HCT116 (cell line): ENCODE measurements around the gene HIVEP3.

Source experiments
- ATF3 ChIP-seq: IDR thresholded peaks from 2 replicates; pipeline ENCODE4 v1.6.1; 2012
- CEBPB ChIP-seq: IDR thresholded peaks from 2 replicates; pipeline ENCODE4 v1.6.1; 2012; ENCODE audit warnings: low read depth
- EZH2 ChIP-seq: fragments of 200-600 bp; sonication (generic); IDR thresholded peaks from 2 replicates; pipeline ENCODE4 v1.6.1; 2017; ENCODE audit warnings: antibody characterized with exemption, mixed run types
- POLR2A ChIP-seq: IDR thresholded peaks from 2 replicates; pipeline ENCODE4 v1.7.0; 2011; ENCODE audit warnings: borderline replicate concordance; ENCODE audit not compliant: insufficient read depth, insufficient read length; ENCODE audit errors: extremely low read depth
- POLR2AphosphoS5 ChIP-seq: IDR thresholded peaks from 2 replicates; pipeline ENCODE4 v1.6.1; 2011; ENCODE audit warnings: mild to moderate bottlenecking, low read depth, low read length, moderate library complexity
- RAD21 ChIP-seq: IDR thresholded peaks from 2 replicates; pipeline ENCODE4 v1.6.1; 2012; ENCODE audit warnings: low read depth, mild to moderate bottlenecking
- REST ChIP-seq: IDR thresholded peaks from 2 replicates; pipeline ENCODE4 v1.6.1; 2012; ENCODE audit warnings: low read depth
- TCF7L2 ChIP-seq: IDR thresholded peaks from 2 replicates; pipeline ENCODE4 v1.7.0; 2011; ENCODE audit warnings: borderline replicate concordance, inconsistent platforms; ENCODE audit not compliant: insufficient read depth, insufficient read length; ENCODE audit errors: extremely low read depth
- ZBTB33 ChIP-seq: IDR thresholded peaks from 2 replicates; pipeline ENCODE4 v1.6.1; 2011; ENCODE audit warnings: mild to moderate bottlenecking, low read length, moderate library complexity; ENCODE audit not compliant: insufficient replicate concordance; ENCODE audit errors: extremely low read depth
- TF ChIP-seq, protein P1 (sequence below), 3 experiments: fragments of 200-600 bp in 1 of 3; sonication (generic) in 1 of 3; IDR thresholded peaks in 2 of 3; conservative IDR thresholded peaks in 1 of 3; 2 replicates each; pipeline ENCODE4 v1.5.1; 2012 to 2017; ENCODE audit warnings: low read depth in 2 of 3, low read length in 2 of 3, antibody characterized with exemption in 1 of 3, borderline replicate concordance in 1 of 3, control low read depth in 1 of 3, mild to moderate bottlenecking in 1 of 3, mixed read lengths in 1 of 3, mixed run types in 1 of 3, moderate library complexity in 1 of 3; ENCODE audit not compliant: insufficient read depth in 1 of 3
- TF ChIP-seq, protein P2 (sequence below): IDR thresholded peaks from 2 replicates; pipeline ENCODE4 v1.6.1; 2012

DNA sequence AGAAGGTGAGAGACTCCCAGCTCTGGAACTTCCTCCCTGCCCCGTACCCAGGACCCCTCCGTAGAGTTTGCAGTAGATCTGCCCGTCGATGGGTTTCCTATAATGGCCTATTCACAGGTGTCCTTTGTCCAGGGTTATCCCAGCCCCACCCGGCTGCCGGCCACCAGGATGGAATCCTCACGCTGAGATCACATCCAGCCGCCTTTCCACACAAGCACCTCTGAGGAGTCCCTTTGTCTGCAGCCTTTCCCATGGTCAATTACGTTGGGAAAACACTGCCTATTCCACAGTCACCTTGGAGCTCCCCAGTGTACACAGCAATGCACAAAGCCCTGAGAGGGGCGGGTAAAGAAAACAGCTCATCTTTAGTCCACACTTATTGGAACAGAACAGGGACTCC is 244.2 kb downstream of the HIVEP3 start:
- TF ChIP-seq, protein P1, sequence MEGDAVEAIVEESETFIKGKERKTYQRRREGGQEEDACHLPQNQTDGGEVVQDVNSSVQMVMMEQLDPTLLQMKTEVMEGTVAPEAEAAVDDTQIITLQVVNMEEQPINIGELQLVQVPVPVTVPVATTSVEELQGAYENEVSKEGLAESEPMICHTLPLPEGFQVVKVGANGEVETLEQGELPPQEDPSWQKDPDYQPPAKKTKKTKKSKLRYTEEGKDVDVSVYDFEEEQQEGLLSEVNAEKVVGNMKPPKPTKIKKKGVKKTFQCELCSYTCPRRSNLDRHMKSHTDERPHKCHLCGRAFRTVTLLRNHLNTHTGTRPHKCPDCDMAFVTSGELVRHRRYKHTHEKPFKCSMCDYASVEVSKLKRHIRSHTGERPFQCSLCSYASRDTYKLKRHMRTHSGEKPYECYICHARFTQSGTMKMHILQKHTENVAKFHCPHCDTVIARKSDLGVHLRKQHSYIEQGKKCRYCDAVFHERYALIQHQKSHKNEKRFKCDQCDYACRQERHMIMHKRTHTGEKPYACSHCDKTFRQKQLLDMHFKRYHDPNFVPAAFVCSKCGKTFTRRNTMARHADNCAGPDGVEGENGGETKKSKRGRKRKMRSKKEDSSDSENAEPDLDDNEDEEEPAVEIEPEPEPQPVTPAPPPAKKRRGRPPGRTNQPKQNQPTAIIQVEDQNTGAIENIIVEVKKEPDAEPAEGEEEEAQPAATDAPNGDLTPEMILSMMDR (IDR thresholded peaks at IDR 0.05 in 2 of 3, conservative IDR thresholded peaks at IDR 0.05 in 1 of 3; ENCODE audit: borderline replicate concordance in 1 of 3, insufficient read depth in 1 of 3, low read depth in 2 of 3, low read length in 2 of 3): no peak
- TF ChIP-seq RAD21 (no peak), REST (no peak), ZBTB33 (no peak), CEBPB (no peak), ATF3 (no peak), TCF7L2 (no peak), EZH2 (no peak), POLR2A (no peak), POLR2AphosphoS5 (no peak)
- TF ChIP-seq, protein P2, sequence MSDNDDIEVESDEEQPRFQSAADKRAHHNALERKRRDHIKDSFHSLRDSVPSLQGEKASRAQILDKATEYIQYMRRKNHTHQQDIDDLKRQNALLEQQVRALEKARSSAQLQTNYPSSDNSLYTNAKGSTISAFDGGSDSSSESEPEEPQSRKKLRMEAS: no peak
